ENCODE measurements around the gene ZNF224.

ZNF224 gene

GRCh38 chr19:44141191-44142058 lies 47.3 kb downstream of the ZNF224 start, which contains the start of gene ZNF234:
Gene ZNF234, plus strand, starts transcription at chr19:44141554. Its CDS starts 3,079 bp downstream, at chr19:44144633.
- peak; percentile 62 for DNase-seq

DNA sequence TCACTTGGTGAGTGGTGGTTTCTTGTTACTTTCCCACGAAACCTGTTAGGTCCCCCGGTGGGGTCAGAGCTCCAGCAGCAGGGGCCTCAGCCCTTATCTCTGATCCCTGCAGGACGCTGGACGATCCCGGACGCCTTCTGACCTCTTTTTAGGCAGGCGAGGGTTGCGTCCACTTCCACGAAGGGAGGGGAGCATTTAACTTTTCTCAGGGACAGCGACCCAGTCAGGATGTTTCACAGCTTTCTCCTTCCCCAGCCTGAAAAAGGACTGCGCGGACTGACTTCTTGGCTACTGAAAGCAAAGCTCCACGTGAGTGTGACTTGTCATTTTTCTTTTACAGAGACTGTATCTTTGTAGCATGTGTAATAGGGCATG lies 47.9 kb downstream of the ZNF224 start:
- DNase-seq: no peak

DNA sequence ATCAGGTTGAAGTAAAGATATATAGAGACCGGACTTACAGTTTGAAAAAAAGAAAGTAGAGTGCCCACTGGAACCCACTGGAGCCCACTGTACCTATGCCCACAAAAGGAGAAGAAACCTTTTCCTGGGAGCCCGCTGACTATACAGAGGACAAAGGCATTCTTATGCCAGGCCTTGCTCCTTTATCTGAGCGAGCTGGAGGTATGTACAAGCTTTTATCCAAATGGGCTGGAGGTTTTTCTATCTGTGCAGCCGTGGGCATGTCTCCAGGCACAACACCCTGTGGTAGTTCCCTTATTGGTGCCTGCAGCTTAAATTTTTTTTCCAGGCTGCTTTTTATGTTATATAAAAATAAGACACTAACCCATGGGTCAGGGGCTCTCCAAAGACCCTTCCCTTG lies 55.6 kb downstream of the ZNF224 start:
- DNase-seq: no peak

GRCh38 chr19:44151491-44151890 lies 57.3 kb downstream of the ZNF224 start:
- no peak for DNase-seq

DNA sequence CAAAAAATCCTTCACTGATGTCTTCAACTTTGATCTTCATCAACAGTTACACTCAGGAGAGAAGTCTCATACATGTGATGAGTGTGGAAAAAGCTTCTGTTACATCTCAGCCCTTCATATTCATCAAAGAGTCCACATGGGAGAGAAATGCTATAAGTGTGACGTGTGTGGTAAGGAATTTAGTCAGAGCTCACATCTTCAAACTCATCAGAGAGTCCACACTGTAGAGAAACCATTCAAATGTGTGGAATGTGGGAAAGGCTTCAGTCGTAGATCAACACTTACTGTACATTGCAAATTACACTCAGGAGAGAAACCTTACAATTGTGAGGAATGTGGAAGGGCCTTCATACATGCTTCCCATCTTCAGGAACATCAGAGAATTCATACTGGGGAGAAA lies 62.3 kb downstream of the ZNF224 start:
- DNase-seq: no peak
